LNCAP (cell line): ENCODE measurements around the gene TRAK1.

Experiments used
- TF ChIP-seq, protein P1 (sequence below): fragments of 450-650 bp; IDR thresholded peaks from 2 replicates; pipeline ENCODE4 v1.5.1; 2017; ENCODE audit warnings: mild to moderate bottlenecking

The TRAK1 gene

DNA sequence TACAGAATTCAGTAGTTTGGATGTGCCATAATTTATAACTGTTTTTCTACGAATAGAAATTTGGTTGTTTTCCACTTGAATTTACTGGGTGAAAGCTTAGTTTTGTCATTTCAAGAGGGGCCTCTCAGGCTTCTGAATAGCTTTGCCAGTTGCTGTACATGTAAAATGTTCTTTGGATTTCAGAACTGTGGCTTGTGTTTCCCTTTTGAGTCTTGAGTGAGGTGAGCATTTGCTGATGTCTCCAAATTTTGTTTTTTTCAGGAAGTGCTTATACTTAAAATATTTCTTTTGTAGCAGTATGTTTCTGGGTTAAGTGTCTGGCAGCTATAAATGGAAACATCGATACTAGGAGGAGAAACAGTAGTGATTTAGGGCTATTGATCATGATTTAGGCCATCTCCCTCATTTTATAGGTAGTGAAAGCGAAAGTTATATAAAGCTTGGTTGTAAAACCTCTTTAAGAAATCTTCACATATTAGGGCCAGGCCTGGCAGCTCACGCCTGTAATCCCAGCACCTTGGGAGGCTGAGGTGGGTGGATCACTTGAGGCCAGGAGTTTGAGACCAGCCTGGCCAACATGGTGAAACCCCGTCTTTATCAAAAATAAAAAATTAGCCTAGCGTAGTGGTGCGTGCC, 9.2 kb upstream of the TRAK1 start:
- TF ChIP-seq, protein P1, sequence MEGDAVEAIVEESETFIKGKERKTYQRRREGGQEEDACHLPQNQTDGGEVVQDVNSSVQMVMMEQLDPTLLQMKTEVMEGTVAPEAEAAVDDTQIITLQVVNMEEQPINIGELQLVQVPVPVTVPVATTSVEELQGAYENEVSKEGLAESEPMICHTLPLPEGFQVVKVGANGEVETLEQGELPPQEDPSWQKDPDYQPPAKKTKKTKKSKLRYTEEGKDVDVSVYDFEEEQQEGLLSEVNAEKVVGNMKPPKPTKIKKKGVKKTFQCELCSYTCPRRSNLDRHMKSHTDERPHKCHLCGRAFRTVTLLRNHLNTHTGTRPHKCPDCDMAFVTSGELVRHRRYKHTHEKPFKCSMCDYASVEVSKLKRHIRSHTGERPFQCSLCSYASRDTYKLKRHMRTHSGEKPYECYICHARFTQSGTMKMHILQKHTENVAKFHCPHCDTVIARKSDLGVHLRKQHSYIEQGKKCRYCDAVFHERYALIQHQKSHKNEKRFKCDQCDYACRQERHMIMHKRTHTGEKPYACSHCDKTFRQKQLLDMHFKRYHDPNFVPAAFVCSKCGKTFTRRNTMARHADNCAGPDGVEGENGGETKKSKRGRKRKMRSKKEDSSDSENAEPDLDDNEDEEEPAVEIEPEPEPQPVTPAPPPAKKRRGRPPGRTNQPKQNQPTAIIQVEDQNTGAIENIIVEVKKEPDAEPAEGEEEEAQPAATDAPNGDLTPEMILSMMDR: no peak

DNA sequence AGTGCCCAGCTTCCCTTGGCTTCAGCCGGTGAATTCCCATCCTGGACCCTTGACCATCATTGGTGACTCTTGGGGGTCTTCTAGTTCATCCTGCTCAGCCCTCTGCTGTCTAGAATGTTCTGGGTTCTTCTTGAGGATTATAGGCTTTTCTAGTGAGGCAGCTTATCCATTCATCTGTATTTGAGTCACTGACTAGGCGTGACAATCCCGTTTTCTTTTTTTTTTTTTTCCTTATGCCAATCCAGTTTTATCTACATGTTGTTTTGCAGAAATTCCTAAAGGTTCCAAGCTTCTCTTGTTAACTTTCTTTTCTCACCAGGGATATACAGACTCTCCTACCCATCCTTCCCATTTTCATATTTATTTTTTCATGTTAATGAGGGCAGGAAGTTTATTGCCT, 6.6 kb upstream of the TRAK1 start:
- TF ChIP-seq, protein P1: no peak

DNA sequence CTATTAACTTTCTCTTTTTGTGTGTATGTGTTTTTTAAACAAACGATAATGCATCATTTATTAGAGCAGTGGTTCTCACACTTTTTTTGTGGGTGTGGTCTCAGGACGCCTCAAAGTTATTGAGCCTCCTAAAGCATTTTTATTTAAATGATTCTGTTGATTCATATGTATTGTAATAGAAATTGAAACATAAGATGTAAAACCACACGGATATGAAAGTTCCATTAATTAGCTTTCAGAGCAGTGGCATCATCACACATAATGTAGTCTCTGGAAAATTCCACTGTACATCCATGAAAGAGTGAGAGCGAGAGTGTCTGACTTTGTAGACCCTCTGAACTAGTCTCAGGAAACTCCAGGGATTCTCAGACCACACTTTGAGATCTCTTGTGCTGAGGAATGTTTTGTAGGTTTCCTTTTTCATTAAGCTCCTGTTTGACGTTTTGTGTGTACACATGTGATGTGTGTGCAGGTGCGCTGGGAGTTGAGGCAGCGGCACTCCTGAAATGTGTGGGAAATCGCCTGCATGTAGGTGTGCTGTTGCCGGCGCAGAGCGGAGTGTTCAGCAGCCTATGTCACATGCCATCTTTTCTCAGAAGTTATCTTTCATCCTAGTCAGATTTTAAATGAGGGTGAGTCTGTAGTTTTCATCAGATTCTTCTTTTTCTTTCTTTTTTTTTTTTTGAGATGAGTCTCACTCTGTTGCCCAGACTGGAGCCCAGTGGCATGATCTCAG, 5.3 kb upstream of the TRAK1 start:
- TF ChIP-seq, protein P1: no peak

DNA sequence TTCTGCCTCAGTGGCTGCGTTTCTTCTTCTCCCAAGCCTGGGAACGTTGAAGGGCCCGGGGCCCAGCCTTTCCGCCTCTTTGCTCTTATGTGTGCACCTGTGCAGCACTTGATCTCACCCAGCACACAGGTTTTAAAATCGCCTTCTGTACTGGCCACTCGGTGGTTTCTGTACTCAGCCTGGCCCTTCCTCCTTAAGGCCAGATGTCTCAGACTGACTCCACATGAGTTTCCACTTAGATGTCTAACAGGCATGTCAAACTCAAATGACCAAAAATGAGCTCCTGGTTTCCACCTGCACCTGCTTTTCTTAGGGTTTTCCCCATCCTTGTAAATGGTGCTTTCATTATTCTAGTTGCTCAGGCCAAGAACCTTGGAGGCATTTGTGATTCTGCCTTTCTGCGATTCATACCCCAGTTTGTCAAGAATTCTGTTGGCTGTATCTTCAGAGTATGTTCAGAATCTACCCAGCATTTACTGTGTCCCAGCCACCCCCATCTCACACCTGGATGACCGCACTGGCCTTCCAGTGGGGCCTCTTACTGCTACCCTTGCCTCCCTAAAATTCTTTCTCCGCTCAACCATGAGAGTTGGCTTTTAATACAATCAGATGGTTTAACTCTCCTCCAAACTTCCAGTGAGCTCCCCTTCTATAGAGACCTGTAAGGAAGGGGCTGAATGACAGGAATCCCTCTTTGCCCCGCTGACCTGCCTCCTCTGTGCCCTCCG, 2.2 kb upstream of the TRAK1 start:
- TF ChIP-seq, protein P1: no peak

DNA sequence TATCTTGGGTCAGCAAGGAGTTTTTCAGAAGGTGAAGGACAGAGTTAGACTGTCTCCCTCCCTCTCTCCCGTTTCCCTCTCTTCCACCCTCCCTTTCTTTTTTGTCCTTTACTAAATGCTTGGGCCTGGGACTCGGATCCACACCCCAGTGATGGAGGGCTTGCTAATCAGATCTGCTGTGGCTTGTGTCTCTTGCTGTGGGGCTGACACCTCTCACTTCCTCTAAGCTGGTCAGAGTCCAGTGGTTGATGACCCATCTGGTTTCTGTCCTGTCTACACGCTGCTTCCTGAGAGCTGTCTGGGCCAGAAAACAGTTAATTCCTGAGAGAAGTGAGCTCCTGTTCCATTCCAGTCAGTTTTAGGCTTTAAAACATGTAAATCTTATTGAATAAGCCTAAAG, 849 bp downstream of the TRAK1 start:
- TF ChIP-seq, protein P1: no peak

DNA sequence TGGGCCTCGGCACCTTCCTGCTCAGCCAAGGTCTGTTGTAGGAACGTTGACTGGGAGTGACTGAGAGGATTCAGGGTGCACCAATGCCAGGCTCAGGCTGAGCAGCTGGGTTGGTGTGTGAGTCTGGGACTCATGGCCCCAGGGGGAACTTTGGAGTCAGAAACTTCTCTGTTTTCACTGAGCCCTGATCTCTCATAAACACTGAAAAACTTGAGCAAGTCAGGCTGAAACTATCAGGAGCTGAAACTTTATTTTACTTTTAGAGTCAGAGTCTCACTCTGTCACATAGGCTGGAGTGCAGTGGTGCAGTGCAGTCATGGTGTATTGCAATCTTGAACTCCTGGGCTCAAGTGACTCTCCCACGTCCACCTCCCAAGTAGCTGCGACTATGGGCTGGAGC, 3.0 kb downstream of the TRAK1 start:
- TF ChIP-seq, protein P1: no peak

DNA sequence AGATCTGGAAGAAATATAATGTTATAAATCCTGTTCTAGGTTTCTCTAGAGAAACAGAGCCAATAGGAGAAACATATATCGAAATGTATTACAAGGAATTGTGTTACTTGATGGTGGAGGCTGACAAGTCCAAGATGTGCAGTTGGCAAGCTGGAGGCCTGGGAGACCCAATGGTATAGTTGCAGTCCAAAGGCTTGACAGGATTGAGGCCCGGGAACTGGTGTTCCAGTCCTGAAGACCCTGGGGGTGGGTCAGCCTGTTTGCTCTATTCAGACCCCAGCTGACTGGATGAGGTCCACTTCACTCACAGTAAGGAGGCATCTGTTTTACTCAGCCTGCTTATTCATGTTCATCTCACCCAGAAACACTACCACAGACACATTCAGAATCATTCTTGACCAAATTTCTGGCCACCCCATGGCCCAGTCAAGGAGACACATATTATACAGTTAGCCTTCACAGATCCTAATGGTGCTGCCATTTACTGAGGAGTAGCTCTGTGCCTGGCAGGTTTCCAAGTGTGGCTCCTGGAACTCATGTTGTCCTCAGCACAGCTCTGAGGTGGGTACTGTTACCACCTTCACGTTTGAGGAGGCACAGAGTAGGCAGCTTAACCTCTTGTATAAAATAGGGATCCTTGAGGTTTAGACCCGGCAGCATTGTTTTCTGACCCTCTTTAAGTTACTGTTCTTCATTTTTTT, 3.7 kb downstream of the TRAK1 start:
- TF ChIP-seq, protein P1: no peak
